HL-60 (cell line): ENCODE data around the gene FGD6.
"Not testable (repeated sequence)": the region's sequence is repeated elsewhere in the genome, so short reads cannot be mapped to it uniquely, and the experiment has no call there.

ENCODE experiments used
- DNase-seq, 2 experiments: peaks; one replicate each; pipeline ENCODE4 v3.0.0-alpha.2; 2010 to 2020; ENCODE audit warnings: low read depth in 1 of 2, low spot score in 1 of 2
- H3K27ac ChIP-seq: fragments of 250-450 bp; sonication (Bioruptor Pico); replicated peaks from 2 replicates; pipeline ENCODE4 v1.5.1; 2020; ENCODE audit warnings: mild to moderate bottlenecking, moderate library complexity
- H3K27me3 ChIP-seq: fragments of 250-450 bp; sonication (Bioruptor Pico); 2 replicates; pipeline ENCODE4 v1.5.1; 2021; ENCODE audit warnings: mild to moderate bottlenecking, moderate library complexity; ENCODE audit not compliant: insufficient read depth, poor library complexity, severe bottlenecking
- H3K4me3 ChIP-seq: replicated peaks from 2 replicates; pipeline ENCODE4 v1.5.1; 2011; ENCODE audit warnings: mild to moderate bottlenecking, control low read depth, low read length; ENCODE audit not compliant: insufficient read depth
- CTCF ChIP-seq: IDR thresholded peaks from one replicate; pipeline ENCODE4 v1.5.1; 2011; ENCODE audit warnings: low read length, control low read depth, inconsistent platforms; ENCODE audit not compliant: insufficient read depth
- GABPA ChIP-seq: IDR thresholded peaks from 2 replicates; pipeline ENCODE4 v1.6.1; 2012; ENCODE audit warnings: low read depth
- POLR2AphosphoS5 ChIP-seq: IDR thresholded peaks from 2 replicates; pipeline ENCODE4 v1.6.1; 2012; ENCODE audit warnings: low read depth
- REST ChIP-seq: IDR thresholded peaks from 2 replicates; pipeline ENCODE4 v1.6.1; 2012; ENCODE audit warnings: low read depth; ENCODE audit not compliant: insufficient replicate concordance
- SPI1 ChIP-seq: IDR thresholded peaks from 2 replicates; pipeline ENCODE4 v1.6.1; 2012; ENCODE audit warnings: low read depth, mild to moderate bottlenecking, borderline replicate concordance

FGD6 gene

DNA sequence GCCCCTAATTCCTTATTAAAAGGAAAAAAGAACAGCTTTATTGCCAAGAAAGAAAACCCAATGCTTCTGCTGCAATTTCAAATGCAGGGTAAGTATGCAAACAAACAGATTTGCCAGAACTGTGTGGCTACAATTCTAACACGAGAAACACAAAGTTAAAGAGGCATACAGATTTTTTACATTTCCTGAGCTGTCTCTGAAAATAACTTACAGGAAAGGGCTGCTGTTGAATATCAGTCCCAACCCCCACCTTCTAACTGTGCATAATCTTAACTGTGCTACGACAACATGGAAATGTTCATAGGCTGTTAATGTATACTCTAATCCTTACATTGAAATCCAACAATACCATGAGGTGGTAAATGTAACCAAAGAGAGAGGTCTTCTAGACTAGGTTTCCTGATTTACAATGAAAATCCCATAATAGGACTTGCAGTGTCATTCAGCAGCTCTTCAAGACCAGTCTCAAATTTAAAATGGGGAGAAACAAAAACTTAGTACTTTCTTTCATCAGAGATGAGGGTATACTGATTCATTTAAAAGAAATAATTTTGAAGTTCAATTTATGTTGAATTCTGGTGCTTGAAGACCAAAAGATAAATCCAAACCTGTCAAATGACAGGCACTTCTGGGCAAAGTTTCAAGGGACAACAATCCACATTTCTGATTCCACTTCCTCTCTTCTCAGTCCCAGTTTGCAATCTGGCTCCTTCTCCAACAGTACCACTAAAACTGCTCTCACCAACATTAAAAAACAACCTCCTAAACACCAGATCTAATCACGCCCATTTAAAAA is 14.4 kb downstream of the FGD6 start:
- DNase-seq = no peak
- Histone ChIP-seq H3K27me3 (no peaks in the 10 kb centered on the region), H3K27ac (no peak overlapping the region), H3K4me3 (no peak overlapping the region)
- TF ChIP-seq SPI1 (peak; percentile 60; the same call in 1 of the 2 replicates), GABPA (no peak)

DNA sequence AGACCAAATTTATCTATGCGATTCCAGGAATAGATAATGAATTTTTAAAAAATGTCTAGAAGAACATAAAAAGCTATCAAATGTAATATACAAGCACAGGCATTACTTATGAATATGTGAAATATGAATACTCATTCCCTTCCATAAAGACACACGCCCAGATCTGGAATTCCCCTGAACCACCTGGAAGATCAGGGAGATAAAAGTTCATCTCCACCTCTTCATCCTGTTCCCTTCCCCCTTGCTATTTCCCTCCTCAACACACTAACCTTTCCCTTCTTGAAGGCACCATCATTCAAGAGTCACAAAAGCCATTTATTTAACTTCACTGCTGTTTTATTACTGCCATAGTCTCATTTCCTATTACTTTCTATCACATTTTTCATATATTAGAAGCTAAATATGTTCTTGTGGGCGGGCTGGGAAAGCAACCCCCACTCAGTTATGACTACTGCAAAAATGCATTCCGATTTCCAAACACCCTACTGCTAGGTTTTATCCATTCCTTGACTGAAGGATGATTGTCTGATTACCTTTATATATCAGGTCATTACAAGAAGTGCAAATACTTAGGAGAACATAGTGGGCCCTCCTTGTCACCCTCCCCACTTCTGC is 16.1 kb downstream of the FGD6 start:
- Histone ChIP-seq H3K27ac (no peak overlapping the region), H3K27me3 (no peaks in the 10 kb centered on the region), H3K4me3 (no peak overlapping the region)
- TF ChIP-seq CTCF (no peak), POLR2AphosphoS5 (no peak), REST (no peak), SPI1 (no peak), GABPA (no peak)
- no peak for DNase-seq

DNA sequence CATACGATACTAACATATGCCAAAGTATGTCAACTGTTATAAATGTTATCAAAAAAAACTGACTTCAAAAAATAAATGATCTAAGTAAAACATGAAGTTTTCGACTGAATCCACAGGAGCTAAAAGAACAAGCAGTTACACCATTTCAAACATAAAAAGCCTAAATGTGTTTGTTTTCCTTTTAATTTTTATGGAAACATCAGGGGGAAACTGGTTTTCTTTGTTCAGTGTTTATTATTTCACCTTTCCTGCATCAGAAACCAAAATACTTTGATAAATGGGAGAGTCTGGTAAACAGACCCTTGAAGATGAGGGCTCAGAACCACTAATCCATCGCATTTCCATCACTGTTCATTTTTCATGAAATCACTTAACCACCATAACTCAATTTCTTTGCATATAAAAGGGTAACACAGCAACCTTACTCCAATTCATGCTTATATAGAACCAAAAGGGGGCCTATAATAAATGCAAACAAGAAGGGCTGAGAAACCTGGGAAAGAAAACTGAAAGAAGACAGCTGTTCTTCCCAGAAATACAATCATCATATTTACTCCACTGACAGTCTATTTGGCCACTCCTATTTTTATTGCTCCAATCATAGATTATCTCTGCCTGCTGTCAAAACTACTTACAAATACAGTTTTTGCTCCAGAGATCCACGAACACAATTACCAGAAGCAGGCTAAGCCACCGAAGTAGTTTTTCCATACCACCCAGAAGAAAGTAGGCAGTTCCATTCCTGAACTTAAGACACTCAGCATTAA is 17.0 kb downstream of the FGD6 start:
- no peak for TF ChIP-seq SPI1
- H3K4me3 ChIP-seq = no peak overlapping the region
- DNase-seq = no peak
- H3K27ac ChIP-seq = no peak overlapping the region
- H3K27me3 ChIP-seq = no peaks in the 10 kb centered on the region

DNA sequence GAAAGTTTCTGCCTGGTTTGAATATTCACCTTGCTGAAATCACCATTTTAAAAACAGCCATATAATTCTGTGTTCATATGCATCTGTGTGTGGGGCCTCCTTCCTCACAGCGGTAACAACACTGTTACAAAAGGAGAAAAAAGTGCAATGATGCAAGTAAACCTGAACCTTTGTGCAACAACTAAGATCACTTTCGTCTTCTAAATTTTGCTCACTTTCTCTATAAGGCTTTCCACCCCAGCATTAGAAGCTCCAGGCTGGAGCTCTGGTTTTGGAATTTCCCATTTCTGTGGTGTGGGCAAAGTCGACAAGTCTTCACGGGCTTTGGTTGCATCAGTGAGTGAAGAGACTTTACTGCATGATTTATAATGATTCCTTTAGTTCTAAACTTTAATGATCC is 18.4 kb downstream of the FGD6 start:
- H3K27me3 ChIP-seq = no peaks in the 10 kb centered on the region
- no peak overlapping the region for H3K4me3 ChIP-seq
- DNase-seq = no peak
- H3K27ac ChIP-seq = no peak overlapping the region
- TF ChIP-seq POLR2AphosphoS5 = no peak
- no peak for TF ChIP-seq SPI1

DNA sequence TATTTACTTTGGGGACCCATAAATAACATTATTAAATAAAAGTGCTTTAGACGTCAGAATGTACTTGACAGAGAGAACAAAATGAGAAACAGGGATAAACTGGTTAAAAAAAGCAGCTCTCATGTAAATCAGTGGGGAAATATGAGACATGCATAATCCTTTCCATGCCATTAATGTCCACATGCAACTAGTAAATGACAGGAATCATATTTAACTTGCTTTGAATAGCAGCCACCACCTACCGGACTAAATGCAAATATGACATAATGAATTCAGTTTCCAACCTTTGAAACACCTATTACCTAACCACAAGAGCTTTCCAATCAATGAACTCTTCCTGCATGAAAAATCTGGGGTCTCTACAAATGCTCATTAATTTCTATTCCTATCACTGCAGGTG is 19.6 kb downstream of the FGD6 start:
- no peak overlapping the region for H3K4me3 ChIP-seq
- no peak for DNase-seq
- TF ChIP-seq CTCF (no peak), GABPA (no peak), REST (no peak)
- H3K27me3 ChIP-seq = no peaks in the 10 kb centered on the region
- H3K27ac ChIP-seq = no peak overlapping the region

DNA sequence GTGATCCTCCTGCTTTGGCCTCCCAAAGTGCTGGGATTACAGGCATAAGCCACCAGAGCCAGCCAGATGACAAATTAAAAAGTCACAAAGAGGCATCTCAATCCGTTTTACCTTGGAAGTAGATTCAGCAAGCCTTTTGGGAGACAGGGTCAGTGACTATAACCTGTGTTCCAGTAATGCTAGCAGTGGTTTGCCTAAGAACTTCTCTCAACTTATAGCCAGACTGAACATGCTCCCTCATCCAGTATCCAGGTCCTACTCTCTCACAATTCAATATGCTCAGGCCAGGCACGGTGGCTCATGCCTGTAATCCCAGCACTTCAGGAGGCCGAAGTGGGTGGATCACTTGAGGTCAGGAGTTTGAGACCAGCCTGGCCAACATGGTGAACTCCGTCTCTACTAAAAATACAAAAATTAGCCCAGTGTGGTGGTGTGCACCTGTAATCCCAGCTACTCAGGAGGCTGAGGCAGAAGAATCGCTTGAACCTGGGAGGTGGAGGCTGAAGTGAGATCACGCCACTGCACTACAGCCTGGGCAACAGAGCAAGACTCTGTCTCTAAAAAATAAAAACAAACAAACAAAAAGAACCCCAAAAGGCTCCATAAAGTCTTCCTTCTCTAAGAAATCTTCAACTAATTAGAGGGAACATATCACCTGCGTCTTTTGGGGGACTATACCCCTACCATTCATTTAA is 20.2 kb downstream of the FGD6 start:
- not testable (repeated sequence) for DNase-seq

More for the DNA sequence above, 20.2 kb downstream of the FGD6 start:
- H3K27me3 ChIP-seq, H3K4me3 ChIP-seq, H3K27ac ChIP-seq: not testable (repeated sequence)
